Neuronal stem cell (in vitro differentiated cells): Measurements from ENCODE around the gene INSYN1.

Experiments used
- DNase-seq: peaks from one replicate; pipeline ENCODE4 v3.0.0-alpha.2; 2013; ENCODE audit warnings: low spot score
- H2AFZ ChIP-seq: one replicate; pipeline ENCODE4 v1.6.1; 2013; ENCODE audit warnings: mild to moderate bottlenecking, low read length, inconsistent platforms
- H2AK5ac ChIP-seq: 2 replicates; pipeline ENCODE4 v1.6.1; 2013; ENCODE audit warnings: low read depth, mild to moderate bottlenecking, inconsistent platforms, low read length, moderate library complexity, mixed read lengths
- H2BK120ac ChIP-seq: 2 replicates; pipeline ENCODE4 v1.6.1; 2013; ENCODE audit warnings: low read depth, mild to moderate bottlenecking, inconsistent platforms, low read length, moderate library complexity, mixed read lengths
- H2BK12ac ChIP-seq: one replicate; pipeline ENCODE4 v1.6.1; 2013; ENCODE audit warnings: low read length, inconsistent platforms
- H2BK15ac ChIP-seq: 2 replicates; pipeline ENCODE4 v1.6.1; 2013; ENCODE audit warnings: mild to moderate bottlenecking, low read length, inconsistent platforms, mixed read lengths
- H2BK5ac ChIP-seq: one replicate; pipeline ENCODE4 v1.6.1; 2013; ENCODE audit warnings: inconsistent platforms, mild to moderate bottlenecking, low read length, moderate library complexity
- H3K14ac ChIP-seq: one replicate; pipeline ENCODE4 v1.6.1; 2013; ENCODE audit warnings: low read length, inconsistent platforms
- H3K18ac ChIP-seq: 2 replicates; pipeline ENCODE4 v1.6.1; 2013; ENCODE audit warnings: low read length, inconsistent platforms
- H3K23ac ChIP-seq: 2 replicates; pipeline ENCODE4 v1.6.1; 2013; ENCODE audit warnings: low read depth, mild to moderate bottlenecking, mixed read lengths, low read length, inconsistent platforms; ENCODE audit not compliant: poor library complexity
- H3K27ac ChIP-seq: replicated peaks from 3 replicates; pipeline ENCODE4 v1.5.1; 2013; ENCODE audit warnings: low read length, inconsistent platforms
- H3K27me3 ChIP-seq, 3 experiments: 2 replicates each; pipeline ENCODE4 v1.6.1; 2013; ENCODE audit warnings: low read length in 3 of 3, mild to moderate bottlenecking in 2 of 3, inconsistent platforms in 1 of 3, low read depth in 1 of 3, mixed read lengths in 1 of 3, moderate library complexity in 1 of 3; ENCODE audit not compliant: control insufficient read depth in 3 of 3, insufficient read depth in 3 of 3
- H3K36me3 ChIP-seq, 2 donors: replicated peaks in 1 of 2; 2 replicates each; pipeline ENCODE4 v1.6.1; 2013; ENCODE audit warnings: low read length in 2 of 2; ENCODE audit not compliant: control insufficient read depth in 2 of 2, insufficient read depth in 2 of 2
- H3K4ac ChIP-seq: 2 replicates; pipeline ENCODE4 v1.6.1; 2013; ENCODE audit warnings: inconsistent platforms, mild to moderate bottlenecking, low read length, moderate library complexity
- H3K4me1 ChIP-seq, 2 donors: 1 replicate in 1 of 2; 2 replicates in 1 of 2; pipeline ENCODE4 v1.6.1; 2013; ENCODE audit warnings: low read length in 2 of 2, low read depth in 1 of 2; ENCODE audit not compliant: control insufficient read depth in 2 of 2, insufficient read depth in 1 of 2
- H3K4me2 ChIP-seq: one replicate; pipeline ENCODE4 v1.6.1; 2013; ENCODE audit warnings: mild to moderate bottlenecking, low read length, inconsistent platforms; ENCODE audit not compliant: insufficient read depth, poor library complexity, severe bottlenecking
- H3K4me3 ChIP-seq, 2 donors: 2 replicates each; pipeline ENCODE4 v1.5.1; 2013; ENCODE audit warnings: low read length in 2 of 2, mild to moderate bottlenecking in 2 of 2, inconsistent platforms in 1 of 2, moderate library complexity in 1 of 2
- H3K79me1 ChIP-seq: one replicate; pipeline ENCODE4 v1.6.1; 2013; ENCODE audit warnings: low read depth, mild to moderate bottlenecking, inconsistent platforms, low read length, moderate library complexity
- H3K9ac ChIP-seq: one replicate; pipeline ENCODE4 v1.6.1; 2013; ENCODE audit warnings: mild to moderate bottlenecking, low read depth, low read length, inconsistent platforms; ENCODE audit not compliant: poor library complexity
- H3K9me3 ChIP-seq, 2 donors: replicated peaks in 1 of 2; 2 replicates each; pipeline versions ENCODE3 to v1.6.1; 2013; ENCODE audit warnings: low read length in 2 of 2, mild to moderate bottlenecking in 2 of 2, inconsistent platforms in 1 of 2, low read depth in 1 of 2, mixed read lengths in 1 of 2, moderate library complexity in 1 of 2; ENCODE audit not compliant: control insufficient read depth in 2 of 2, insufficient read depth in 1 of 2
- H4K8ac ChIP-seq: one replicate; pipeline ENCODE4 v1.6.1; 2013; ENCODE audit warnings: low read depth, mild to moderate bottlenecking, inconsistent platforms, low read length, moderate library complexity
- H4K91ac ChIP-seq: one replicate; pipeline ENCODE4 v1.6.1; 2013; ENCODE audit warnings: low read length, low read depth, mild to moderate bottlenecking, inconsistent platforms; ENCODE audit not compliant: poor library complexity
- WGBS, 2 donors: extraction: QIAGEN DNeasy Blood & Tissue Kit; methylation state at CpG; one replicate each; pipeline ENCODE4 v1.1.7; 2013; ENCODE audit warnings: missing lambda C conversion rate in 2 of 2, mixed read lengths in 1 of 2; ENCODE audit not compliant: insufficient read length in 2 of 2, insufficient replicate concordance in 1 of 2; ENCODE audit errors: extremely low coverage in 2 of 2; 5-methylcytosine and 5-hydroxymethylcytosine counted together

Gene INSYN1

GRCh38 chr15:73755481-73755880 is 2.3 kb upstream of the INSYN1 start:
- DNase-seq: no peak
- Histone ChIP-seq H3K4ac (no peak overlapping the region), H2BK120ac (no peak overlapping the region), H4K91ac (no peak overlapping the region), H3K4me1 (peaks cover 13 to 15% of the 10 kb centered on the region in 2 donors), H2BK12ac (no peak overlapping the region), H3K9ac (no peak overlapping the region), H3K4me2 (no peak overlapping the region), H3K23ac (no peak overlapping the region), H3K18ac (no peak overlapping the region), H2BK15ac (no peak overlapping the region), H3K27ac (no peak overlapping the region), H2AFZ (no peak overlapping the region), H3K27me3 (peaks cover 0 to 46% (median 9%) of the 10 kb centered on the region in 3 experiments), H3K14ac (no peak overlapping the region), H2BK5ac (no peak overlapping the region), H3K9me3 (no peaks in the 10 kb centered on the region), H3K79me1 (no peaks in the 10 kb centered on the region), H3K36me3 (no peaks in the 10 kb centered on the region), H2AK5ac (no peak overlapping the region), H3K4me3 (no peak overlapping the region), H4K8ac (no peak overlapping the region)
- WGBS, 2 donors: no CpG with 5 or more reads among the region's 5 CpGs

- H2BK15ac ChIP-seq: no peak overlapping the region
- WGBS, 2 donors: no CpG with 5 or more reads among the region's 8 CpGs
- H3K27me3 ChIP-seq: peaks cover 0 to 36% (median 9%) of the 10 kb centered on the region in 3 experiments
- no peak overlapping the region for H4K8ac ChIP-seq
- no peak overlapping the region for H3K27ac ChIP-seq
- H2AK5ac ChIP-seq: peak overlapping the region; percentile 66
- no peak overlapping the region for H3K9ac ChIP-seq
- no peaks in the 10 kb centered on the region for H3K36me3 ChIP-seq
- H4K91ac ChIP-seq: no peak overlapping the region
- H3K9me3 ChIP-seq: no peaks in the 10 kb centered on the region
- H3K4me3 ChIP-seq: no peak overlapping the region
- DNase-seq: no peak
- no peak overlapping the region for H2BK12ac ChIP-seq
- no peak overlapping the region for H3K4ac ChIP-seq
- no peak overlapping the region for H2AFZ ChIP-seq
- H3K14ac ChIP-seq: no peak overlapping the region
- H2BK5ac ChIP-seq: no peak overlapping the region
- H3K18ac ChIP-seq: peak overlapping the region; percentile 46
- peak overlapping the region; percentile 50 for H3K23ac ChIP-seq
- H2BK120ac ChIP-seq: no peak overlapping the region
- H3K79me1 ChIP-seq: no peaks in the 10 kb centered on the region
- H3K4me1 ChIP-seq: peaks cover 13 to 15% of the 10 kb centered on the region in 2 donors
- H3K4me2 ChIP-seq: no peak overlapping the region
Measured at GRCh38 chr15:73754461-73754860, 1.3 kb upstream of the INSYN1 start.

DNA sequence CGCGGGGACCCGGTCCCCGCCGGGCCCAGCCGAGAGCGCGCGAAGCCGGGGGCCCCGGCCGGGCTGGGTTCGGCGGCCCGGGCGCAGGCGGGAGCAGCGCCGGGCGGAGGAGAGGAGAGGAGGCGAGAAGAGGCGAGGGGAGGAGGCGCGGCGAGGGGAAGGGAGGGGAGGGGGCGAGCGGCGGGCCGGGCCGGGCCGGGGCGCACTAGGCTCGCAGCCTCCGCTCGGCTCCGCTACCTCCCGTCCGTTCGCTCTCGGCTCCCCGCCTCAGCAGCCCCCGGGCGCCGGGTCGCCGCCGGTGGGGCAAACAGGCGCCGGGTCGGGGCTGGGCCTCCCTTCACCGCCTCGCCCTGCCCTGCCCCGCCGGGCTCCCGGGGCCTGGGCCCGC is 351 bp downstream of the INSYN1 start:
- no peak overlapping the region for H3K4ac ChIP-seq
- no peak overlapping the region for H2BK12ac ChIP-seq
- peaks cover 18 to 26% of the 10 kb centered on the region in 2 donors for H3K4me1 ChIP-seq
- H3K27me3 ChIP-seq: peaks cover 0 to 31% (median 9%) of the 10 kb centered on the region in 3 experiments
- peak overlapping the region; percentile 7 for H2BK5ac ChIP-seq
- peak overlapping the region; percentile 95 for H3K4me2 ChIP-seq
- no CpG with 5 or more reads among the region's 56 CpGs for WGBS, 2 donors
- H4K91ac ChIP-seq: no peak overlapping the region
- peak overlapping the region; percentile 52 for H2BK15ac ChIP-seq
- H3K14ac ChIP-seq: peak overlapping the region; percentile 91
- H4K8ac ChIP-seq: no peak overlapping the region
- H3K23ac ChIP-seq: no peak overlapping the region
- no peaks in the 10 kb centered on the region for H3K9me3 ChIP-seq
- H3K4me3 ChIP-seq: peak overlapping the region; percentile 55 to 88
- no peak overlapping the region for H2BK120ac ChIP-seq
- no peaks in the 10 kb centered on the region for H3K36me3 ChIP-seq
- H2AK5ac ChIP-seq: no peak overlapping the region
- peak overlapping the region; percentile 97 for H2AFZ ChIP-seq
- H3K18ac ChIP-seq: peak overlapping the region; percentile 96
- DNase-seq: no peak
- no peaks in the 10 kb centered on the region for H3K79me1 ChIP-seq
- H3K27ac ChIP-seq: no peak overlapping the region
- peak overlapping the region; percentile 74 for H3K9ac ChIP-seq

GRCh38 chr15:73751899-73752805 is 999 bp downstream of the INSYN1 start:
- no CpG with 5 or more reads among the region's 79 CpGs for WGBS, 2 donors
- H2AFZ ChIP-seq: peak overlapping the region; percentile 97
- peak overlapping the region; percentile 48 for H2AK5ac ChIP-seq
- no peak overlapping the region for H4K91ac ChIP-seq
- H3K27me3 ChIP-seq: peaks cover 0 to 26% (median 9%) of the 10 kb centered on the region in 3 experiments
- H3K4me1 ChIP-seq: peaks cover 18 to 30% of the 10 kb centered on the region in 2 donors
- peak overlapping the region; percentile 55 to 88 for H3K4me3 ChIP-seq
- H2BK120ac ChIP-seq: no peak overlapping the region
- peak overlapping the region; percentile 91 for H3K14ac ChIP-seq
- H4K8ac ChIP-seq: no peak overlapping the region
- H3K18ac ChIP-seq: peak overlapping the region; percentile 96
- peak overlapping the region; percentile 7 for H2BK5ac ChIP-seq
- no peaks in the 10 kb centered on the region for H3K79me1 ChIP-seq
- H3K9ac ChIP-seq: peak overlapping the region; percentile 74
- peak overlapping the region; percentile 71 for H3K23ac ChIP-seq
- peak overlapping the region; percentile 52 for H2BK15ac ChIP-seq
- no peaks in the 10 kb centered on the region for H3K9me3 ChIP-seq
- no peak overlapping the region for H3K27ac ChIP-seq
- no peak overlapping the region for H2BK12ac ChIP-seq
- no peaks in the 10 kb centered on the region for H3K36me3 ChIP-seq
- H3K4ac ChIP-seq: no peak overlapping the region
- no peak for DNase-seq
- H3K4me2 ChIP-seq: peak overlapping the region; percentile 95
